HG03520 (cell line): Measurements from ENCODE around the gene FAM83F.
A peak's percentile ranks its signal among the peaks of the same experiment; 100 is the strongest.
"Not testable (repeated sequence)": the region's sequence is repeated elsewhere in the genome, so short reads cannot be mapped to it uniquely, and the experiment has no call there.

Experiments used
- ATAC-seq: cut with Tn5 transposase; IDR thresholded peaks from one replicate; pipeline ENCODE4 v1.9.1; 2021; ENCODE audit warnings: mild to moderate bottlenecking, moderate library complexity; ENCODE audit not compliant: unreplicated experiment

Gene FAM83F

DNA sequence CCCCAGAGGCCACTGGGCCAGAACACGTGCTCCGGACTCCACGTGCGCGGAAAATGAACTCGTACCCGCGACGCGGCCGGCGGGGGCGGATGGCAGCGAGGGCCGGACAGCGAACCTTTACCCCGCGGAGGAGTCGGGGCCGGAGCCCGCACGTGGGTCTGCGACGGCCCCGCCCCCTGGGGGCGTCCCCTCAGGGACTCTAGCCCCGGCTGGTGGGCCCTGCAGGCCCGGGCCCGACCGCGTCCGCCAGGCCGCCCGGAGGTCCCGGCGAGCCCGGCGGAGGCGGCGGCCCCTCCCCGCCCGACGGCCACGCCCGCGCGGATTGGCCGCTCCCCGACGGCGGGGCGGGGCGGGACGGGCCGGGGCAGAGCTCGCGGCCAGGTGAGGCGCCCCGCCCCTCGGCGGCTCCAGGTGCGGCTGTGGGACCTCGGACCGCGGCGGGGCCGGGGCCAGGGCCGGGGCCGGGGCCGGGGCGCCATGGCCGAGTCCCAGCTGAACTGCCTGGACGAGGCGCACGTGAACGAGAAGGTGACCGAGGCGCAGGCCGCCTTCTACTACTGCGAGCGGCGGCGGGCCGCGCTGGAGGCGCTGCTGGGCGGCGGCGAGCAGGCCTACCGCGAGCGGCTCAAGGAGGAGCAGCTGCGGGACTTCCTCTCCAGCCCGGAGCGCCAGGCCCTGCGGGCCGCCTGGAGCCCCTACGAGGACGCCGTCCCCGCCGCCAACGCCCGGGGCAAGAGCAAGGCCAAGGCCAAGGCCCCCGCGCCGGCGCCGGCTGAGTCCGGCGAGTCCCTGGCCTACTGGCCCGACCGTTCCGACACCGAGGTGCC, at the start of gene FAM83F:
FAM83F (plus strand) TSS at position 389 of the 827 bp plus-strand sequence; CDS start at position 478, 89 bp downstream.
- no peak for ATAC-seq

DNA sequence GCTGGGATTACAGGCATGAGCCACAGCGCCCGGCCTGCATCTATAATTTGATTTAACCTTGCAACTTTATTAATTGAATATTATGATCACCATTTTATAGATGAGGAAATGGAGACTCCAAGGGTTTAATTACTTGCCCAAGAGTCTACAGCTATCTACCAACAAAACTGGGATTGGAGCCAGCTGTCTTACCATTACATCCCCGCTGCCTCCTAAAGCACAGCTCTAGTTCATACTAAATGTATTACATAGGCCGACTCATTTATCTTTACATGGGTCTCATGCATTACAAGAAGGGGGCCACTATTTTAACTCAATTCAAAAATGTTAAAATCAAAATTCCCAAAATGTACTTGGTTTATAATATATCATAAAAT, 48.6 kb upstream of the FAM83F start:
- ATAC-seq, result no peak

DNA sequence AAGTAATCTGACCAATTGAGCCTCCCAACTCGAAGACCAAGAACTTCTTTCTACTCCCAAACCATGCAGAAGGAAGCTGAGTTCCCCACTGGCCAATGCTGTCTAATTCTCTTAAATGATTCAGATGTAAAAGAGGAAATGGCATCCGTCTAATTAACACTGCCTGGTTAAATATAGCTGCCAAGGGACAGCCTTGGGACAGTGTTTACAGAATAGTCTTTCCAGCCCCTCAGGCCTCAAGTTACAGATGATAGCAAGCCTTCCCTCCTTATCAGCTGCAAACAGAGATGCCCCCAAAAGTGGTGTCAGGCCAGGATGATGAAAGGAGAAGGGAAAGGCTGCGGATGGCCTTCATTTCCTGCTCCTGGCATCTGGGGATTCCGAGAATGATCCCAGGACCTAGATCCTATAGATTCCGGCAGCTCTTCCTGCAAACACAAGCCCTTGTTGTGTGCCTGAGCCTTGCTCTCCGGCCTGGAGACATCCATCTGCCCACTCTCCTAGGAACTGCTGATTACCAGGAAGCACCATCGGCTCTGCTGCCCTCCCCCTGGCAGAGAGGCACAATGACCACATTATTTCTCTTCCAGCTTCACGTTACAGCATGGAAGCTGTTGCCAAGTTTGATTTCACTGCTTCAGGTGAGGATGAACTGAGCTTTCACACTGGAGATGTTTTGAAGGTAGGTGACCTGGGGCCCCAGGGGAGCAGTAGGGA, 48.1 kb upstream of the FAM83F start:
- no peak for ATAC-seq

DNA sequence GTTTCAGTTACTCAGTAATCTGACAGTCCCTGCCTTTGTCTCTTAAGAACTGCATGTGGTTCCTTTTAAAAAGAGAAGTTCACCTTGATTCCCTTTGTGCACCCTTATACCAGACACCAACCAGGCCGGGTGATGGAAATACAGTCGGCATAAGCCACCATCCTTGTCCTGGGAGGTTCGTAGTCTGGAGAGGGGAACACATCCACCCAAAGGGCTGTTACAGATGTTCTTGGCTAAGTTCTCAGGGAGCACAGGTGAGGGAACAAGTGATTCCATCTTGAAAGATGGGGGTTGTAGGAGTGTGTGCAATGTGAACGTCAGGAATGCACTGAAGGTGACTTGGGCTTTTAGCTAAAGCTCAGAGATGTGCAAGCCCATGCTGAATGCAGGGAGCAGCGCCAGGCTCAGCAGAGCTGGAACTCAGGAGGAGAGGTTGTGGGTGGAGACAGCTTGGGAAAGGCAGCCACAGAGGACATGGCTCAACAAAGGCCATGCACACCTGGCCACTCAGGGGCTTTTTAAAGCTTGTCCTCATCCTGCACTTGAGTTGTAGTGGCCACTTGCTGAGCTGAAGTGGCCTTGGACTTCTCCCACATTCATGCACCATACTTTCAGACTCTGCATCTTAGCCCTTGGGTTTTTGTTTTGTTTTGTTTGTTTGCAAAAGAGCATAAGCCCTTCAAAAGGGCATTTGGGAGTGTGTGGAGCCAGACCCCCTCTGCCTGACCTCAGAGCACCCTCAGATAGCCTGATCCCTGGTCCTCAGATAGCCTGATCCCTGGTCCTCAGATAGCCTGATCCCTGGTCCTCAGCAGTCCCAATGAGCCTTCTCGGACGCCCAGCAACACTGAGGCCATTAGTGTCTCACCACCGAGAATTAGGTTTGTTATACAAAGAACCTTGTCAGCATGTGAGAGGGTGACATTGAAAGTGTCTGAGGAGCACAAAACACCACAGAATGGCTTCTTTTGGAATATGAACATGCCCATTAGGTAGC, 47.2 kb upstream of the FAM83F start:
- no peak for ATAC-seq

DNA sequence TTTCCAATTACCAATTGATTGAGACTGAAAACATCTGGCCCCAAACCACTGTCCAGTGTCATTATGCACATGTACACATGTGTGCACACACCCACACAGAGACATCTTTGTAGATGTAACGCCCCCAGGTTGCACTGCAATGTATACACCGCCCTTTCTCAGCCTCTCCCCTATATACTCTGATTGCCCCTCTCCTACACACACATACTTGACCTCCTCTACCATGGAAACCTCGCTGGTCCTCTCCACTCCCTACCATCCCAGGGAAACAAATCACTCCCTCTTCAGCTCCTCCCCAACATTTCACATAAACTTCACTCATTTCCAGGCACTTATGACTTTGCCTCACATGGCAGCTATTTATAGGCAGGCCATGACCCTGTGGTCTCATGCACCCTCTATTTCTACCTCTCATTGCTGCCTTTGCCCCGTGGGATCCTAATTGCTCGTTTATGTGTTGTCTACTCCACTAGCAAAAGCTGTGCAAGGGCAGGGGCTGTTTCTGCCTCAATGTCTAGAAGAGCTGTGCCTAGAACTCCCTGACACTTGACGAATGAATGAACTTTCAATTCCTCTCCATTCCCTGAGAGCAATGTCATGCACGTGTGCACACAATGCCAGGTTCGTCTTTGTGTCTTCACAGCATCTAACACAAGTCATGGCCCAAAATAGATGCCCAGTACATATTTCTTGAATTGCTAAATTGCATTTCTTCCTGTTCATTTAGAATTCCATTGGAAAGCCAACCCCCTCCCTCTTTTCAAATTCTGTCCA, 44.6 kb upstream of the FAM83F start:
- no peak for ATAC-seq

DNA sequence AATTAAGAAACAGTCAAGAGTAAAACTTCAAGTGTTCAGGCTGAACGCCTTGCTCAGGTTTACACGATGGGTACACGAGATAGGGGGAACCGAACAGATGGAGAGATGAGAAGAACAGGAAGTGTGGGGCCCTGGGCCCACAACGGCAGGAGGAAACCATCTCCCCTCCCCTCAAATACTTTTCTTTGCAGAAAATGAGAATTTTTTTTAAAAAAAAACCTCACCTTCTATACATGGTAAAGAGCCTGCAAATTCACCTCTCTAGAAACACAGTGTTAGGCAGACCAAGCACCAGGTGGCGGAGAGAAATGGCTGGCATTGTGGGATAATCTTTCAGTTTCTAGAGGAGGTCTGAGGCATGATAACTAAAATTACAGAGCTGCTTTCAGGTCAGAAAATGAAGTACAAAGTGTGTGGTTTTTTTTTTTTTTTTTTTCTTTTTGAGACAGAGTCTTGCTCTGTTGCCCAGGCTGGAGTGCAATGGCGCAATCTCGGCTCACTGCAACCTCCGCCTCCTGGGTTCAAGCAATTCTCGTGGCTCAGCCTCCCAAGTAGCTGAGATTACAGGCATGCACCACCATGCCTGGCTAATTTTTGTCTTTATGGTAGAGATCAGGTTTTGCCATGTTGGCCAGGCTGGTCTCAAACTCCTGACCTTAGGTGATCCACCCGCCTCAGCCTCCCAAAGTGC, 43.0 kb upstream of the FAM83F start:
- not testable (repeated sequence) for ATAC-seq

DNA sequence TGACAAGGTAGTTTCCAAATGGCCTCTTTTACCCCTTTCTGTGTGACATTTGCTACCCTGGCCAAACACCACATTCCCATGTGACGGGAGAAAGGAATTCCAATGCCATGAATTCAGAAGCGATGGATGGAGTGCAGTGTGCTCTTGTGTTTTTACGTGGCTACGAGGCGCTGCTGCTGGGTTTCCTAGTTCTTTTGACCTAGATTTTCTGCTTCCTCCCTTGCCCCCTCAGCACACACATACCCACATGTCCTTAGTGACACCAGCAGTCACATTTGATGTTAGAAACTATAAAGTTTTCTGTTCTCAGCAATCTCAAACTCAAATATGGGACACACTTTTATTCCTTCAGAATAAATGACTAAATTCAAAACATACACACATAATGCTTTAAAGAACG, 42.4 kb upstream of the FAM83F start:
- ATAC-seq, result no peak

DNA sequence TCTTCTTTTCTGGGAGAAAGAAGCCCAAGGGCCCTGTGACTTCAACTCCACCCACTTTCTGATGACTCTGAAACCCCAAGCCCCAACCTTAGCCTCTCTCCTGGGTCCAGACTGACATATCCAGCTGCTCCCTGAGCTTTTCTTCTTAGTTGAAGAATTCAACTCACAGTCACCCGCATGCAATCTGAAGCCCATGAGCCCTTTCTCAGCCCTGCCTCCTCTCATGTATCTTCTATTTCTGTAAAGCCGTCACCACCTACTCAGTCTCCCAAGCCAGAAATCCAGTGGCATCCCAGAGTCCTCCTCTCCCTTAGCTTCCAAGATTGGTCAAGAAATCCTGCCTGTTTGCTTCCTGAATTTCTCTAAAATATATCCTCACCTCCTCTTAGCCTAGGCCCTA, 41.7 kb upstream of the FAM83F start:
- no peak for ATAC-seq

DNA sequence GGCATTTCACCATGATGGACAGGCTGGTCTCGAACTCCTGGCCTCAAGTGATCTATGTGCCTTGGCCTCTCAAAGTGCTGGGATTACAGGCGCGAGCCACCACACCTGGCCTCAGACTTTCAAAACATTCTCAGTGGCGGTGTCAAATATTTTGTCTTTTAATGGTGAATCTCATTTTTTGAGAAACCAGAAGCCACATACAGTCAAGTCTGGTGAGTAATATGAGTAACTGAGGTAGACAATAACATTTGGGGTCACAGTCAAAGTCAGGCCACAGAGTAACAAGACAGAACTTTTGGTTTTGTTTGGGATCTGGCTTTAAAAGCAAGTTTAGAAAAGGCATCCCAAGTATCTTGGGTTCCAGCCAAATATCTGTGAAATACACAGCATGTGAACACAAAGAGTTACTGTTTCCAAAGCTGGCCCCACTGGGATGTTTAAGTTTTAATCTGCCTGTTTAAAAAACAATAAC, 40.1 kb upstream of the FAM83F start:
- no peak for ATAC-seq

DNA sequence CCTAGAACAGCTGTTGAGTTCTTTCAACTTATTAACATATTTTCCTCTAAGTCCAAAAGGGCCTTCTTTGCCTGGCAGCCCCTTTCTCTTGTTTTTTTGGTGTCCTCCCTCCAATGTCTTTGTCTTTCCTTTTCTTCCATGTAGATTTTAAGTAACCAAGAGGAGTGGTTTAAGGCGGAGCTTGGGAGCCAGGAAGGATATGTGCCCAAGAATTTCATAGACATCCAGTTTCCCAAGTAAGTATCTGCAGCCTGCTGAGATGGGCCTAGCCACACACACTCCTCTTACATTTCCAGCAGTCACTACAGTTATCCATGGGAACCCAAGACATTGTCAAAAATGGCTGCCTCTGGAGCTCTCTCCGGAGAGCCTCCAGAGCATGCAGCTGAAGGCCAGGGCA, 39.1 kb upstream of the FAM83F start:
- ATAC-seq, result no peak

DNA sequence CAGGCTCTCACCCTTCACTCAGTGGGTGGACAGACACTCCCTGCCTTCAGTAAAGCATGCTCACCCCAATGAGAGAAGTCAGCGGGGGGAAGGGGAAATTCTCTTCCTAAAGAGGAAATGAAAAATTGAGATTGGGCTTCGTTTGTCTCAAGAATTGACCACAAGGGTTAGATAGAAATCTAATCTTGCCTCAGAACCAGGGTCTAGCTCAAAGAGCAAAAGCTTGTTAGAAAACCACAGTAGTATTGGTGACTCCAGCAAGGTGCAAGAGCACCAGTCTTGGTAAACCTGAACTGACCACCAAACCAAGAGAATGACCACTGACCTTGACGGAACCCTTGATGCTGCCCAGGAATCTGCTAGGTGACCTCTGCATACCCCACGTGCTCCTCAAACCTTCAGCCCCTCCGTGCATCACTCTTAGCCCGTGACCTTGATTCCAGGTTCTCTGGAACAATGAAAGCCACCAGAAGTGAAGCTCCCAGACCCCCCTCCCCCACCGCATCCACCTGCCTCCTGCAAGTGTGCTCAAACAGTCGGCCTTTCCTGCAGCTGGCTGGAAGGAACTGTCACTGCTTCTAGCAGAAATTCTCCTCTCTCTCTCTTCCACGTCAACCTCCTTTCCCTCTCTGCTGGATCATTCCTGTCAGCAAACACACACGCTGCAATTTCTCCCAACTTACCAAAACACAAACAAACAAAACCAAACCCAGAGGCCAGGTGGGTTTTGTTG, 37.7 kb upstream of the FAM83F start:
- ATAC-seq, result no peak

DNA sequence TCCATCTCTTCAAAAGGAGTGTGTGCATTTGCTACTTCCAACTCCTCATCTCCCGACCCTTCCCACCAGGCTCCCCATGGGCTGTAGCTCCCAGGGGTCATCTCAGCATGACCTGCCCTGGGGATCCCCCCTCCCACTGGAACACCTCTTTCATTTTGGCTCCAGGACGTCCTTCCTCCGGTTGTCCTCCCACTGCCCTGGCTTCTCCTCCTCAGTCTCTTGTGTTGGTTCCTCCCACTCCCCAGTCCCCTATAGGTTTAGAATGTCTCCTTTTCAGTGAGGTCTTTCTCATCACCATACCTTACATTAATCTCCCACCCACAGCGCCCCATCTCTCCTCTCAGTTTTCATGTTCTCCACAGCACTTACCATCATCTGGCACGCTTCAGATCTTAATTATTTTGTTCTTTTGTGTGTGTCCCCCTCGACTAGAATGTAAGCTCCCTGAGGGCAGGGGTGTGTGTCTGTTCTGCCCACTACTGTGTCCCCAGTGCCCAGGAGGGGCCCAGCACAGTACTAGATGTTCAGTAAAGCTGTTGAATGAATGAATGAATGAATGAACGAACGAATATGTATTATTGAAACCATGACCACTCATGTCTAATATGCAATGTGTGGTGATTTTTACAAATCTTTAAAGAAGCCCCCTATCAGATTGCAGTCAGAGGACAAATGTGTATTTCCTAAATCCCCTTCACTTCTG, 36.6 kb upstream of the FAM83F start:
- no peak for ATAC-seq

DNA sequence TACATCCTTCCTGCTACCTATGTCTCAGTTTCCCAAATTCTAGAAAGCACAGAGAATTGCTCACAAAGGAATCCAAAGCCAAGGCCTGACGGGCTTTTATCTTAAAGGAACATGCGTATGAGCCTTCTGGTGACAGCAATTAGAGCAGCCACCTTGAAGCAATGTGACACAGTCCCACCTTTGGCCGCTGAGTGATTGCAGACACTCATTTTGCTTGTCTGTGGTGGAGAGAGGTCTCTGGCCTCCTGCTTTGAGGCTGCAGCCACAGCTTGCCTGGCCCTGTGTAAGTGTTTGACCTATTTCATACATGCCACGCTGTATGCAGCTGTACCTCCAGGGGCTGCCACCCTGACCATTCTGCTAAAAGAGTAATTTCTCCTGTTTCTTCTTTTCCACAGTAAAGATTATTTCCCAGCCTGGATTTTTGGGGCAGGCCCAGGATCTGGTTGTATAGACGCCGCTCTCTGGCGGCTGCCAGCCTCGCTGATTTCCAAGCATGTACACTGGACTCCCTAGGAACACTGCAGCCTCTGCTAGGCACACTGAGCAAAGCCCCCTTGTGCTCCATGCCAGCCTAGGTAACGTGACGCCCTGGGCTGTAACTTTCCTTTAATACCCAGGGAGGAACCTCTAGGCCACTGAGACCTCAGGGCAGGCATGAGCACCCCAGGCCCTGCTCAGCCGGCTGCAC, 35.7 kb upstream of the FAM83F start:
- no peak for ATAC-seq

DNA sequence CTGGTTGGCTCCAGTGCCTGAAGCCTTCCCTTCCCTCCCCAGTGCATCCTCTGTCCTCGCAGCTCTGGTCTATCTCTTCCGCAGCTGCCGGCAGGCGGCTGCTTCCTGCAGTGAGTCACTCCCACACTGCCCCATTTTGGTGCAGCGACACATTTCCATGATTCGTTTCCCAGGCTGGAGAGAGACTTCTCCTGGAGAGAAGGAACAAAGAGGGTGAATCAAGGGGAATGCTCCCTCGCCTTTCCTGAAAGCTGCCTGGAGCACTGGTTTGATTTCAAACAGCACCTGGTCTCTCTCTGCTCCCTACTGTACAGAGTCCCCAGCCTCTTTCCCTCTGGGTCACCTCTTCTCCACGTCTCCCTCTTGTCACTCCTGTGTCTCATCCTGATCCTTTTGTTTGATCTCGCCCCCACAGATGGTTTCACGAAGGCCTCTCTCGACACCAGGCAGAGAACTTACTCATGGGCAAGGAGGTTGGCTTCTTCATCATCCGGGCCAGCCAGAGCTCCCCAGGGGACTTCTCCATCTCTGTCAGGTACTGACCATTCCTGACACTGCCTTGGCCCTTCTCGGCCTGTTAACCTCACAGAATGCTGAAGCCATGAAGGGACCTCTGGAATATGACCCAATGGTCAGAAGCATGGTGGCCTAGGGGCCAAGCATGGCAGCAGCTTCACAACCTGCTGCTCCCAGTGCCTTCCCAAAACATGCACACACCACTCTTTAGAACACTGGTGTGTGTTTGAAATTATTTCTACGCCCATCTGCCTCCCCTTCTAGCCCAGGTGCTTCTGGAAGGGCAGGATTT, 34.9 kb upstream of the FAM83F start, which contains the start of gene TMA7B:
TMA7B (plus strand) TSS at position 758 of the 808 bp plus-strand sequence. CDS start 3,978 bp downstream, outside the sequence.
- no peak for ATAC-seq

DNA sequence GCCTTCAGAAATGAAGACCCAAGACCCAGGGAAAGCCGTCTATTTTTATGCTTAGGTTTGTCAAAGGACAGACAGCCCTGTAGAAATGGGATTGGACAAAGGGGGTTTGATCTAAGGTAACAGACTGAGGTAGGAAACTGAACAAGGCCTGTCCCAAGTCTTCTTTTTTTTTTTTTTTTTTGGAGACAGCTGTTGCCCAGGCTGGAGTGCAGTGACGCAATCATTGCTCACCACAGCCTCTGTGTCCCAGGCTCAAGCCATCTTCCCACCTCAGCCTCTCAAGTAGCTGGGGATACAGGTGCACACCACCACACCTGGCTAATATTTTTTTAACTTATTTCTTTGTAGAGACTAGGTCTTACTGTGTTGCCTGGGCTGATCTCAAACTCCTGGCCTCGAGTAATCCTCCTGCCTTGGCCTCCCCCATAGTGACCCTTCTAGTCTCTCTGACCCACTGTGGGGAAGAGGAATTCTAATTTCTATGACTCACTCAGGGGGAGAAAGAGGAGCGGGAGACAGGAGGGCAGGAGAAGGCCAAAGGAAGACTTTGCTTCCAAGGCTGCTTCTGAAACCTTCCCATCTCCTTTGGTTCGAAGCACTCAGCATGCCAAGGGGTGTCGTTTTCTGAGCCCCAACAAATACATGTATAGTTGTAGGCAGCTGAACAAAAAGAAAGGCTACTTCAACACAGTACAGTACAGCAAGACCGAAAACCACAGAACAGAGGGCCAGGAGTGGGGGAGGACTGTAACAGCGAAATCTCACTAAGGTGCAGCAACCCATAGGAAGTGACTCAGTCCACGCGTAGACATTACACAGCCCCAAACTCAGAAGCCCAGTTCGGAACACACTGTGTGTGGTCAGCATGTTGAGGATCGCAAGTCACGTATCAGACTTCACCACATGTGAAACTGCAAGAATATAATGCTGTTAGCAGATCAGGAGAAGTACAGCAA, 33.7 kb upstream of the FAM83F start:
- ATAC-seq, result peak; percentile 83

DNA sequence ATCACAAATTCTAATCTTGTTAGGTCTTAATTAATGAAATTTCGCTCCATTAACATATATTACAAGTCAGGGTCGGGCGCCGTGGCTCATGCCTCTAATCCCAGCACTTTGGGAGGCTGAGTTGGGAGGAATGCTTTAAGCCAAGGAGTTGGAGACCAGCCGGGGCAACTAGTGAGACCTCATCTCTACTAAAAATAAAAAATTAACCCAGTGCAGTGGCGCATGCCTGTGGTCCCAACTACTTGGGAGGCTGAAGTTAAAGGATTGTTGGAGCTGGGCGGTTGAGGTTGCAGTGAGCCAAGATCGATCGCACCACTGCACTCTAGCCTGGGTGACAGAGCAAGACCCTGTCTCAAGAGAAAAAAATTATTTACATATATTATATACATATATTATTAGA, 32.7 kb upstream of the FAM83F start:
- no peak for ATAC-seq
